Measurements from ENCODE around the gene OMA1.

Gene OMA1

GRCh38 chr1:58573705-58574591, 27.4 kb upstream of the OMA1 start:
- Histone ChIP-seq H3K79me1 (ENCODE audit: low read length) (peaks cover 9% of the 10 kb centered on the region), H3K79me2 (ENCODE audit: control insufficient read depth, insufficient read depth, low read length, poor library complexity) (peaks cover 3% of the 10 kb centered on the region)

GRCh38 chr1:58573138-58573537, 26.6 kb upstream of the OMA1 start:
- H3K4me2 ChIP-seq (ENCODE audit: low read length) = no peak overlapping the region
- H3K27ac ChIP-seq (ENCODE audit: low read depth, low read length) = no peak overlapping the region
- H3K18ac ChIP-seq (ENCODE audit: low read length) = no peak overlapping the region
- no peak overlapping the region for H3K4ac ChIP-seq (ENCODE audit: low read depth, low read length)
- no peak overlapping the region for H3K4me3 ChIP-seq (ENCODE audit: low read depth, low read length)
- peaks cover 5% of the 10 kb centered on the region for H3K9me3 ChIP-seq (ENCODE audit: insufficient read depth, low read depth, low read length)
- peaks cover 9 to 10% of the 10 kb centered on the region in 2 experiments for H3K4me1 ChIP-seq (ENCODE audit: control insufficient read depth in 1 of 2, insufficient read depth in 2 of 2, low read length in 2 of 2)
- no peak overlapping the region for H4K8ac ChIP-seq (ENCODE audit: low read depth, low read length)
- no peak overlapping the region for H2AK5ac ChIP-seq (ENCODE audit: low read length)
- H2BK120ac ChIP-seq (ENCODE audit: insufficient read depth, low read length, poor library complexity) = no peak overlapping the region
- no peaks in the 10 kb centered on the region for H3K27me3 ChIP-seq (ENCODE audit: insufficient read depth, low read length)
- peaks cover 3% of the 10 kb centered on the region for H3K79me2 ChIP-seq (ENCODE audit: control insufficient read depth, insufficient read depth, low read length, poor library complexity)
- DNase-seq = no peak
- H3K14ac ChIP-seq (ENCODE audit: low read length) = no peak overlapping the region
- no peak overlapping the region for H3K9ac ChIP-seq (ENCODE audit: low read length)
- H3K23ac ChIP-seq (ENCODE audit: low read length) = no peak overlapping the region
- no peaks in the 10 kb centered on the region for H3K36me3 ChIP-seq (ENCODE audit: control insufficient read depth in 1 of 2, insufficient read depth in 2 of 2, low read length in 2 of 2)
- no peak overlapping the region for H2BK5ac ChIP-seq (ENCODE audit: low read depth, low read length, poor library complexity)
- WGBS (ENCODE audit: extremely low coverage, insufficient coverage, insufficient read length) = no CpG with 5 or more reads among the region's 2 CpGs
- no peak overlapping the region for H4K91ac ChIP-seq (ENCODE audit: low read depth, low read length)
- H2BK12ac ChIP-seq (ENCODE audit: low read length) = no peak overlapping the region
- no peak overlapping the region for H2AFZ ChIP-seq (ENCODE audit: insufficient read depth, low read length, poor library complexity)
- peaks cover 9% of the 10 kb centered on the region for H3K79me1 ChIP-seq (ENCODE audit: low read length)
- no peak overlapping the region for H4K12ac ChIP-seq (ENCODE audit: low read depth, low read length)

More at GRCh38 chr1:58573705-58574591, 27.4 kb upstream of the OMA1 start:
- H2AK5ac ChIP-seq (ENCODE audit: low read length) = no peak overlapping the region
- no peak overlapping the region for H3K27ac ChIP-seq (ENCODE audit: low read depth, low read length)
- H3K14ac ChIP-seq (ENCODE audit: low read length) = no peak overlapping the region
- no CpG with 5 or more reads among the region's 4 CpGs for WGBS (ENCODE audit: extremely low coverage, insufficient coverage, insufficient read length)
- H4K91ac ChIP-seq (ENCODE audit: low read depth, low read length) = no peak overlapping the region
- DNase-seq = no peak
- H2BK5ac ChIP-seq (ENCODE audit: low read depth, low read length, poor library complexity) = no peak overlapping the region
- H3K4me2 ChIP-seq (ENCODE audit: low read length) = no peak overlapping the region
- H3K27me3 ChIP-seq (ENCODE audit: insufficient read depth, low read length) = no peaks in the 10 kb centered on the region
- H3K4ac ChIP-seq (ENCODE audit: low read depth, low read length) = no peak overlapping the region
- H3K9me3 ChIP-seq (ENCODE audit: insufficient read depth, low read depth, low read length) = peaks cover 5% of the 10 kb centered on the region
- no peak overlapping the region for H3K9ac ChIP-seq (ENCODE audit: low read length)
- H3K23ac ChIP-seq (ENCODE audit: low read length) = no peak overlapping the region
- H4K8ac ChIP-seq (ENCODE audit: low read depth, low read length) = no peak overlapping the region
- peaks cover 9 to 10% of the 10 kb centered on the region in 2 experiments for H3K4me1 ChIP-seq (ENCODE audit: control insufficient read depth in 1 of 2, insufficient read depth in 2 of 2, low read length in 2 of 2)
- no peak overlapping the region for H3K4me3 ChIP-seq (ENCODE audit: low read depth, low read length)
- no peak overlapping the region for H3K18ac ChIP-seq (ENCODE audit: low read length)
- H2AFZ ChIP-seq (ENCODE audit: insufficient read depth, low read length, poor library complexity) = no peak overlapping the region
- H3K36me3 ChIP-seq (ENCODE audit: control insufficient read depth in 1 of 2, insufficient read depth in 2 of 2, low read length in 2 of 2) = no peaks in the 10 kb centered on the region
- no peak overlapping the region for H2BK12ac ChIP-seq (ENCODE audit: low read length)
- no peak overlapping the region for H2BK120ac ChIP-seq (ENCODE audit: insufficient read depth, low read length, poor library complexity)
- H4K12ac ChIP-seq (ENCODE audit: low read depth, low read length) = no peak overlapping the region

- H3K9me3 ChIP-seq (ENCODE audit: insufficient read depth, low read depth, low read length) = peaks cover 5% of the 10 kb centered on the region
- H3K18ac ChIP-seq (ENCODE audit: low read length) = no peak overlapping the region
- H3K23ac ChIP-seq (ENCODE audit: low read length) = no peak overlapping the region
- H3K4ac ChIP-seq (ENCODE audit: low read depth, low read length) = no peak overlapping the region
- H3K27ac ChIP-seq (ENCODE audit: low read depth, low read length) = no peak overlapping the region
- H3K9ac ChIP-seq (ENCODE audit: low read length) = no peak overlapping the region
- no peak overlapping the region for H4K91ac ChIP-seq (ENCODE audit: low read depth, low read length)
- no peaks in the 10 kb centered on the region for H3K27me3 ChIP-seq (ENCODE audit: insufficient read depth, low read length)
- no peaks in the 10 kb centered on the region for H3K36me3 ChIP-seq (ENCODE audit: control insufficient read depth in 1 of 2, insufficient read depth in 2 of 2, low read length in 2 of 2)
- peaks cover 9 to 10% of the 10 kb centered on the region in 2 experiments for H3K4me1 ChIP-seq (ENCODE audit: control insufficient read depth in 1 of 2, insufficient read depth in 2 of 2, low read length in 2 of 2)
- no peak overlapping the region for H2BK12ac ChIP-seq (ENCODE audit: low read length)
- DNase-seq = no peak
- peaks cover 9% of the 10 kb centered on the region for H3K79me1 ChIP-seq (ENCODE audit: low read length)
- H2BK120ac ChIP-seq (ENCODE audit: insufficient read depth, low read length, poor library complexity) = no peak overlapping the region
- H4K12ac ChIP-seq (ENCODE audit: low read depth, low read length) = no peak overlapping the region
- H2AFZ ChIP-seq (ENCODE audit: insufficient read depth, low read length, poor library complexity) = no peak overlapping the region
- H4K8ac ChIP-seq (ENCODE audit: low read depth, low read length) = no peak overlapping the region
- no peak overlapping the region for H2BK5ac ChIP-seq (ENCODE audit: low read depth, low read length, poor library complexity)
- H2AK5ac ChIP-seq (ENCODE audit: low read length) = no peak overlapping the region
- H3K4me2 ChIP-seq (ENCODE audit: low read length) = no peak overlapping the region
- no CpG with 5 or more reads among the region's 2 CpGs for WGBS (ENCODE audit: extremely low coverage, insufficient coverage, insufficient read length)
- no peak overlapping the region for H3K4me3 ChIP-seq (ENCODE audit: low read depth, low read length)
- H3K79me2 ChIP-seq (ENCODE audit: control insufficient read depth, insufficient read depth, low read length, poor library complexity) = peaks cover 3% of the 10 kb centered on the region
- H3K14ac ChIP-seq (ENCODE audit: low read length) = no peak overlapping the region
These were observed 26.2 kb upstream of the OMA1 start for GRCh38 chr1:58572690-58573089.

GRCh38 chr1:58571616-58572015, 25.1 kb upstream of the OMA1 start:
- Histone ChIP-seq H3K18ac (ENCODE audit: low read length) (no peak overlapping the region), H3K4me2 (ENCODE audit: low read length) (no peak overlapping the region), H4K91ac (ENCODE audit: low read depth, low read length) (no peak overlapping the region), H3K9ac (ENCODE audit: low read length) (no peak overlapping the region), H4K12ac (ENCODE audit: low read depth, low read length) (no peak overlapping the region), H3K36me3 (ENCODE audit: control insufficient read depth in 1 of 2, insufficient read depth in 2 of 2, low read length in 2 of 2) (no peaks in the 10 kb centered on the region), H3K4me3 (ENCODE audit: low read depth, low read length) (no peak overlapping the region), H4K8ac (ENCODE audit: low read depth, low read length) (no peak overlapping the region), H3K79me1 (ENCODE audit: low read length) (peaks cover 5% of the 10 kb centered on the region), H3K79me2 (ENCODE audit: control insufficient read depth, insufficient read depth, low read length, poor library complexity) (no peaks in the 10 kb centered on the region), H2BK5ac (ENCODE audit: low read depth, low read length, poor library complexity) (no peak overlapping the region), H3K4me1 (ENCODE audit: control insufficient read depth in 1 of 2, insufficient read depth in 2 of 2, low read length in 2 of 2) (peaks cover 5 to 6% of the 10 kb centered on the region in 2 experiments), H2AK5ac (ENCODE audit: low read length) (no peak overlapping the region), H3K27me3 (ENCODE audit: insufficient read depth, low read length) (no peaks in the 10 kb centered on the region), H2BK12ac (ENCODE audit: low read length) (no peak overlapping the region), H3K23ac (ENCODE audit: low read length) (no peak overlapping the region), H3K4ac (ENCODE audit: low read depth, low read length) (no peak overlapping the region), H2AFZ (ENCODE audit: insufficient read depth, low read length, poor library complexity) (no peak overlapping the region), H3K9me3 (ENCODE audit: insufficient read depth, low read depth, low read length) (peaks cover 4% of the 10 kb centered on the region), H3K14ac (ENCODE audit: low read length) (no peak overlapping the region), H2BK120ac (ENCODE audit: insufficient read depth, low read length, poor library complexity) (no peak overlapping the region), H3K27ac (ENCODE audit: low read depth, low read length) (no peak overlapping the region)
- DNase-seq = no peak

Measured in trophoblast cell (in vitro differentiated cells and primary cell).